AG10803 (cell line): ENCODE data around the gene LCNL1.
A peak's percentile ranks its signal among the peaks of the same experiment; 100 is the strongest.
"Not testable (repeated sequence)": the region's sequence is repeated elsewhere in the genome, so short reads cannot be mapped to it uniquely, and the experiment has no call there.

Source experiments
- DNase-seq: peaks from one replicate; pipeline ENCODE4 v3.0.0; 2010; ENCODE audit warnings: low read depth
- H3K4me3 ChIP-seq: 2 replicates; pipeline ENCODE4 v1.5.1; 2011; ENCODE audit warnings: mild to moderate bottlenecking, low read length, control low read depth
- CTCF ChIP-seq: conservative IDR thresholded peaks from 2 replicates; pipeline ENCODE4 v1.5.1; 2011; ENCODE audit warnings: mild to moderate bottlenecking, low read length, control low read depth, inconsistent platforms

Gene LCNL1

GRCh38 chr9:137028263-137029057 is 45.7 kb downstream of the LCNL1 start:
- H3K4me3 ChIP-seq, result peak overlapping the region; percentile 57
- peak; percentile 43 for TF ChIP-seq CTCF
- peak; percentile 29 for DNase-seq

- peak overlapping the region; percentile 57 for H3K4me3 ChIP-seq
- DNase-seq, result peak; percentile 32
- peak; percentile 81 for TF ChIP-seq CTCF
These were observed 46.5 kb downstream of the LCNL1 start for GRCh38 chr9:137029058-137029936.

GRCh38 chr9:137030006-137030405 is 47.2 kb downstream of the LCNL1 start:
- no peak for TF ChIP-seq CTCF
- no peak for DNase-seq

GRCh38 chr9:137030538-137031527 is 48.0 kb downstream of the LCNL1 start:
- no peak for DNase-seq
- TF ChIP-seq CTCF, result no peak
- no peak overlapping the region for H3K4me3 ChIP-seq

More at GRCh38 chr9:137030006-137030405, 47.2 kb downstream of the LCNL1 start:
- H3K4me3 ChIP-seq, result no peak overlapping the region

GRCh38 chr9:137031904-137032640 is 49.3 kb downstream of the LCNL1 start, which contains the start of gene FUT7:
TSS of gene FUT7 (minus strand) at chr9:137032088. CDS start at chr9:137031991, 97 bp downstream.
- DNase-seq, result no peak
- no peak within 1 kb of the TSS for H3K4me3 ChIP-seq
- no peak for TF ChIP-seq CTCF

GRCh38 chr9:137032858-137033257 is 50.1 kb downstream of the LCNL1 start:
- no peak for TF ChIP-seq CTCF
- no peak for DNase-seq
- H3K4me3 ChIP-seq, result no peak overlapping the region

- not testable (repeated sequence) for H3K4me3 ChIP-seq, DNase-seq
These were observed 50.7 kb downstream of the LCNL1 start for GRCh38 chr9:137033481-137033880.
